Retina (tissue), 1 donor: ENCODE data around the gene VPS54.
"Not testable (repeated sequence)": the region's sequence is repeated elsewhere in the genome, so short reads cannot be mapped to it uniquely, and the experiment has no call there.

Experiments used
- DNase-seq: peaks from one replicate; pipeline ENCODE4 v3.0.0-alpha.2; 2016

The VPS54 gene

DNA sequence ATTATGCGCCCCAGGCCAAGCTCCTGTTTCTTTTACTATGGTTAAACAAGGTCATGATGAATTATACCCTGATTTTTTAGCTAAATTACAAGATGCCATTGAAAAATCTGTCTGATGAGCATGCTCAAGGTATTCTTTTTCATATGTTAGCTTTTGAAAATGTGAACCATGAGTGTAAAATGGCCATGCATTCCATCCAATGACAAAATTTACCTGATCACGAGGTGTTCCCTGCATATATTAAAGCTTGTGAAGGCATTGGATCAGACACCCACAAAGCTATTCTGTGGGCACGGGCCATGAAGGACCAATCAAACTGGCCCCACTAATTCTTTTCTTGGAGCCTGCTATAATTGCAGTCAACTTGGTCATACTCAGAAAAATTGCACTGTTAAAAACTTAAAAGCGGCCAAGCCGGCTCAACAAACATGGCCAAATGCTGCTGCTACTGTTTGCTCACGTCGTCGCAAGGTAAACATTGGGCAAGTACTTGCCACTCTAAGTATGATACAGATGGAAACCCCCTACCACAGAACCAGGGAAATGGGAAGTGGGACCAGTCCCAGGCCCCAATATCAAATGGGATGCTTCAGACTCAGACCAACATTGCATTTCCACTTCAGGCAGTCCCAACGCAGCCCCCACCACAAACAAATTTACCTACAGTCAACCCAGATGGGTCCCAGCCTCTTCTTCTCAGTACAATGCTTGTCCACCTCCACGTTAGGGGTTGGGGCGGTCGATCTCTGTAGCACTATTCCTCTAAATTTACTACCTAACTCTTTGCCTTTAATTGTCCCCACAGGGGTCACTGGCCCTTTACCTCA is 27.8 kb downstream of the VPS54 start:
- DNase-seq, result not testable (repeated sequence)

DNA sequence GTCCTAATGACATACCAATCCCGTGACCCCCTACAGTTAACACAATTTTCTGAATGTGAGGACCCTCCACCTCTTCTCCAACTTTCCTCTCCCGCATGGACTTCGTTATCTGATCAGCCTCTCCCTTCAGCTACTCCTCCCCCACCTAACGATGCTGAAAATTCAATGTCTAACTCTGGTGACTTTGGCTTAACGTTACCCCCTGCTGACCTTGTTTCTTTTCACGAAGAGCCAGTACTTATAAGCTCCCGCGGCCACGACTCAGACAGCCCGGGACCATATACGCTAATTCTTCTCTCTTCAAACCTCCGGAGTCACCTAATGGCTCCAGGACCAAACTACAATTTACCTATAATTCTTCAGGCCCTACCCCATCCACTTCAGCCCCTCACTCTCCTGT is 29.2 kb downstream of the VPS54 start:
- no peak for DNase-seq

DNA sequence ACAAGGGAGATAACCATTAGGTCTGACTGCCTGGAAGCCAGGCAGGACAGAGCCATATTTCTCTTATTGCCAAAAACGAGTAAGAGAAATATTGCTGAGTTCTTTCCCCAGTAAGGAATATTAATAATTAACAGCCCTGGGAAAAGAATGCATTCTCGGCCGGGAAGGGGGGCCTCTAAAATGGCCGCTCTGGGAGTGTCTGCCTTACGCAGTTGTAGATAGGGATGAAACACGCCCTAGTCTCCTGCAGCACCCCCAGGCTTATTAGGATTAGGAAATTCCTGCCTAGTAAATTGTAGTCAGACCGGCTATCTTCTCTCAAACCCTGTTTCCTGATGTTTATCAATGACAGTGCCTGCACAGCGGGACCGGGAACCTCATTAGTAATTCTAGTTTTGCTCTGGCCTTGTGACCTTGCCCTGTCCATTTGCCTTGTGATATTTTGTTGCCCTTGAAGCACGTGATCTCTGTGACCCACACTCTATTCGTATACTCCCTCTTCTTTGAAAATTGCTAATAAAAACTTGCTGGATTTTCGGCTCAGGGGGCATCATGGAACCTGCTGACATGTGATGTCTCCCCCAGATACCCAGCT is 30.3 kb downstream of the VPS54 start:
- not testable (repeated sequence) for DNase-seq

DNA sequence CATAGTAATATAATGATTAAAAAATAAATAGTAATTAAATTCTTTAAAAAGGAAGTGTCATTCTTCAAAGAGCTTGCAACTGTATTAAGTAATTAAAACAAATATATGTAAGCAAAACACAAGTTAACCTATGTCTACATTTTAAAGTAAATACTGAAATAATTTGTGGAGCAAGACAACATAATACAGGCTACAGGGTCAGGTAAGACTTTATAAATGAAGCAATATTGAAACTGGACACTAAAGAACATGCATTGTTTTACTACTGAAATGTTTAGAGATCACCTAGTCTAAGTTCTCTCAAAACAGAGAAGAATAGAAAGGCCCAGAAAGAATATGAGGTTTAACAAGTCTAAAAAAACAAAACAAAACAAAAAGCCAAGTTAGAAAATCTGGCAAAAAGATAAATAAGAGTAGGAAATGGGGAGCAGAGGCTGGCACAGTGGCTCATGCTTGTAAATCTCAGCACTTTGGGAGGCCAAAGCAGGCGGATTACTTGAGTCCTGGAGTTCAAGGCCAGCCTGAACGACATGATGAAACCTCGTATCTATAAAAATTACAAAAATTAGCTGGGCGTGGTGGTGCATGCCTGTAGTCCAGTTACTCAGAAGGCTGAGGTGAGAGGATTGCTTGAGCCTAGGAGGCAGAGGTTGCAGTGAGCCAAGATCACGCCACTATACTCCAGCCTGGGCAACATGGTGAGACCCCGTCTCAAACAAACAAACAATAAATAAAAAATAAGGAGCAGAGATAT is 34.4 kb downstream of the VPS54 start:
- no peak for DNase-seq

DNA sequence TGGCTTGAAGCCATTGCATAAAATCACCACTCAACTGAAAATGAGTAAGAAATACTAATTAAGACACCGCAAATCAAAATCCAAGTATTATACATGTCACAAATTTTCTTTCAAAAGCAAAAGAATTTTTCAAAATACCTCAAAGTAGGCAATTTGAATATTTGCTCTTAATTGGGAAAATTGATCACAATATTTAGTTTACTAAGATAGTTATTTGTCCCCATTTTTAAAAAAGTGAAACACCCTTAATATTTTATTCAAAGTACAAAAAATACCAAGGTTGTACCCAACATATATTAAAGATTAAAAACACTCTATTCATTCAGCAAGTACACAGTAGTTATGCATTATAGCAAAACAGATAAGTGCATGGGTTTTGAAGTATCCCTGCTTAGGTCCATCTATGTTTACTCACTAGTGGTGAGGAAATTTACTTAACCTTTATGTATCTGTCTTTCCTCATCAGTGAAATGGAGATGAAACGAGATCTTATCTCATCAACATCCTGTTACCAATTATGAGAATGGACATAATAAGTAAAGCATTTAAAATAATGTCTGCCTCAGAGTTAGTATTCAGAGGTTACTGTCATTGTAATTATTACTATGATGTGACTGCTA is 35.1 kb downstream of the VPS54 start:
- DNase-seq, result no peak

DNA sequence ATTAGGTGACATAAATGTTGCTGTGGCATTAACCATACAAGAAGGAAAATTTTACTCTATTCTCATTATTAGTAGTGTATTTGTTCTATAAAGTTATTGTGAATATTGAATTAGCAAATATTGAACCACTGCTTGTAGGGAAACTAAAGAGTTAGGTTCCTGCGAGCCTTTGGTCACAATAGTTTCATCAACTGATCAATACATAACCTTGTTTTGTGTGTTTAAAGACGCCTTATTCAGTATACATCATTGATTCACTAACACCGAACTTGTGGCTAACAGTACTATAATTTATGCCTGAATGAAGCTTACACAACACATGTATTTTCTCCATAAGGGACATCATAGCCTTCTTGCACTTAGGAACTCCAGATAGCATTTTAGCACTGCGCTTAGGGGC is 36.9 kb downstream of the VPS54 start:
- no peak for DNase-seq

DNA sequence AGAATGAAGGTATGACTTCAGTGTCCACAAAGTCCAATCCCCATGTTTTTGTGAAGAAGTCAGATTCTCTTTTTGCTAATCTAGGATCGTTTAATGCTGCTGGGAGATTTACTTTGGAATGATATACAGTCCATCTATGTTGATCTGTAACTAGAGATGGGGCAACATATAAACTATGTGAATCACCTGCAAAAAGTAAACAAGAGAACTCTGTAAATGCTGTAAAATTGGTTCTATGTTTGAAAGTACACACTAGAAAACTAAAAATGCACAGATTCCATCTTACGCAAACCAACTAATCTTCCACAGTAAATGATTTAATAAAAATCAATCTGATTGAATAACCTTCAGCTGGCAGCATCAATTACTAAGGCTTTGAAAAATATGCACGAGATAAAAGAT is 37.5 kb downstream of the VPS54 start:
- no peak for DNase-seq

DNA sequence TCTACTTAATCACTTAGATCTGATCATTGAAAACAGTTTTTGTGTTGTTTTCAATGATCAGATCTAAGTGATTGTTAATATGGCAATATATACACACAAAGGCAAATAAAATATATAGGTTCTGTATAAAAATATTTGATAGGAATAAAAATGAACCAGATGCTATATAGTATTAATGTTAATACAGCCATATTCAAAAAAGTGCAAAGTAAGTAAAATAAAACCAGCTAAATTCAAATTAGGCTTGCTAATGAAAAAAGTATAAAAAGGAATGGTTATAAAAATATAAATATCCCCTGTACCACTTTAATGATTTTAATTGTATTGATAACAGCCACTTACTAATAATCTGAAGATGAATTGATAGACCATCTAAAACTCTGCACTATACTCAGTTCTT is 38.4 kb downstream of the VPS54 start:
- DNase-seq, result no peak

DNA sequence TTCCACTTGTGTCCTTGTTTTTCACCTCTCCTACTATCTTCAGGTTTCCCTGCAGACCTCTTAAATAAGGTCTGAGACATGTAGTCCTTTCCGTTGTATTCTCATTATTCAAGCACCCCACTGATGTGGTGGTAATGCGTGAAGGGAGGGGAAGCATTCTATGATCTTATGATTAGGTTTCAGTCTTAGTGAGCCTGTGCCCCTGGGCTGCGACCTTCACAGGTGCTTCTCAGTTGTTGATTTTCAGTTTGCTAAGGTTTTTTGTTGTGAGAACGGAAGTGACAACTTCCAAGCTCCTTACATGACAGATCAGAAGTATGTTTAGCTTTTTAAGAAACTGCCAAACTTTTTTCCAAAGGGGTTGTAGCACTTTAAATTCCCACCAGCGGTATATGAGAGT is 41.3 kb downstream of the VPS54 start:
- DNase-seq, result no peak

DNA sequence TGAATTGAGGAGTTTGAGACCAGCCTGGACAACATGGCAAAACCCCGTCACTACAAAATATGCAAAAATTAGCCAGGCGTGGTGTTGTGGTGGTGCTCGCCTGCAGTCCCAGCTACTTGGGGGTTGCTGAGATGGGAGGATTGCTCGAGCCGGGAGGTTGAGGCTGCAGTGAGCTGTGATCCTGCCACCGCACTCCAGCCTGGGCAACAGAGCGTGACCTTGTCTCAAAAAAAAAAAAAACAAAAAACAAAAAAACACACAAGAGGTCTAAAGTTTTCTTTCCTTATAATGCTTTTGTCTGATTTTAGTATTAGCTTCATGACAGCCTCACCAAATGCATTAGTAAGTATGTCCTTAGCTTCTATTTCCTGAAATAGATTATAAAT is 43.1 kb downstream of the VPS54 start:
- no peak for DNase-seq

DNA sequence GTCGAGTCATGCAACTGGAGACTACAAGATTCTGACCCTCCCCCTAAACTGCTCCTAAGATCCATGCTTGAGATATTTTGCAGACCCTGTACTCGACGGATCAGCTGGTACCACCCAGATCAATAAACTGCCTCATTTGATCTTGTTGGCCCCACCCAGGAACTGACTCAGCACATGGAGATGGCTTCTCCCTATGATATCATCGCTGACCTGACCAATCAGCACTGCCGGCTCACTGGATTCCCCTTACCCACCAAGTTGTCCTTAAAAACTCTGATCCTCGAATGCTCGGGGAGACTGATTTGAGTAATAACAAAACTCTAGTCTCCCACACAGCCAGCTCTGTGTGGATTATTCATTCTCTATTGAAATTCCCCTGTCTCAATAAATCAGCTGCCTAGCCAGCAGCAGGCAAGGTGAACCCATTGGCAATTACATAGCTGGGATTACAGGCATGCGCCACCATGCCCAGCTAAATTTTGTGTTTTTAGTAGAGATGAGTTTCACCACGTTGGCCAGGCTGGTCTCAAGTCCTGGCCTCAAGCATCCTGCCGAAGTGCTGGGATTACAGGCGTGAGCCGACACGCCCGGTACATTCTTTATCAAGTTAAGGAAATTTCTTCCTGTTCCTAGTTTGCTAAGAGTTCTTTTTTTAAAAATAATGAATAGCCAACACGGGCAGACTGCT is 43.6 kb downstream of the VPS54 start:
- no peak for DNase-seq

DNA sequence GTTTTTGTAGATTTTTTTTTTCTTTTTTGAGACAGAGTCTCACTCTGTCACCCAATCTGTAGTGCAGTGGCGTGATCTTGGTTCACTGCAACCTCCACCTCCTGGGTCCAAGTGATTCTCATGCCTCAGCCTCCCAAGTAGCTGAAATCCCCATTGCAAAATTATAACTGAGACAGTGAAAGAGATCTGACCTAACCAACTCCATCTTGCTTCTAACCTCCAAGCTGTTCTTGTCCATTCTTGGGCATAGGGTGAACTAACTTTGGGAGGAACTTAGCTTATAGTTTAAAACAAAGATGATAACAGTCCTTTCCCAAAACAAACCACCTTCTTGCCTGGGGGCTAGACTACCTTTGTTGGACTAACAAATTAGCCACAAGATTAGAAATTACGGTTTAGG is 44.2 kb downstream of the VPS54 start:
- DNase-seq, result not testable (repeated sequence)

DNA sequence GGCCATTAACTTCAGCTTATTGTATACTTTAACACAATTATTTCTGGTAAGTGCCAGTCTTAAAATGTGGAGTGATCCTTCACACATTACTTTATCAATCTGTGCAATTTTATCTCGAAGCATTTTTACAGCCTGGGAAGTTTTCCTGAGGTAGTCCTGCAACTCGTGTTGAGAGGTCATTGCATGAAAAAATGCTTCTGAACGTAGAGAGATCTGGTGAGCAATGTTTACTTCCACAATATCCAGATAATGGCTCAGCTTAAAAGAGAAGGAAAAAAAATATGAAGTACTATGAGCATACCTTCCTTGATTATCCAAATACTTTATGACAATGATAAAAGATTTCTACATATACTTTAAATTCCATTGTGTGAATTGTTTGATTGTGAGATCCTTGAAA is 57.0 kb downstream of the VPS54 start:
- DNase-seq, result no peak

DNA sequence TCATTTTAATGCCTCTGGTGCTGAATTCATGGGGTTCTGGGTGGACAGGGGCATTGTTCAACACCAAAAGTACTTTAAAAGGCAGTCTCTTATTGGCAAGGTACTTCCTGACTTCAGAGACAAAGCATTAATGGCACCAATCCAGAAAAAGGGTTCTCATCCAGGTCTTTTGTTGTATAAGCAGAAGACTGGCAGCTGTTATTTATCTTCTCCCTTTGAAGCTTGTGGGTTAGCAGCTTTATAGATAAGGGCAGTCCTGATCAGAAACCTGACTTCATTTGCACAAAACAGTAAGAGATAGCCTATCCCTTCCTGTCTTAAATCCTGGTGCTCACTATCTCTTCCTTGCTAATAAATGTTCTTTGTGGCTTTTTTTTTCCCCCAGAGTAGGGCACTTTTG is 68.8 kb downstream of the VPS54 start:
- no peak for DNase-seq

DNA sequence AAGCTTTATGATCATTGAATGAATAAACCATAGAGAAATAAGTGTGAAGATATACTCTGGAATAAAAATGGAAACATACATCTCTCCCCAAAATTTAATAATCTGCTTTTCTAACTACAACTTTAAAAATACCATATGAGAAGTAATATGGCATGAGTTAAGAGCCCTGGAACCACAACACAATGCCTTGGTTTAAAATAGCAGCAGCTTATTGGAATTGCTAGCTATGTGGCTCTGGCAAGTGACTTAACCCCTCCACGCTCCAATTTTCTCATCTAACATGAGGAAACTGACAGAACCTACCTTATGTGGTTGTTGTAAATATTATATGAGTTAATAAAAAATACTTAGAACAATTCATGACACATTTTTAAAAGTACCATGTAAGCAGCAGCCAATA is 76.4 kb downstream of the VPS54 start:
- no peak for DNase-seq

DNA sequence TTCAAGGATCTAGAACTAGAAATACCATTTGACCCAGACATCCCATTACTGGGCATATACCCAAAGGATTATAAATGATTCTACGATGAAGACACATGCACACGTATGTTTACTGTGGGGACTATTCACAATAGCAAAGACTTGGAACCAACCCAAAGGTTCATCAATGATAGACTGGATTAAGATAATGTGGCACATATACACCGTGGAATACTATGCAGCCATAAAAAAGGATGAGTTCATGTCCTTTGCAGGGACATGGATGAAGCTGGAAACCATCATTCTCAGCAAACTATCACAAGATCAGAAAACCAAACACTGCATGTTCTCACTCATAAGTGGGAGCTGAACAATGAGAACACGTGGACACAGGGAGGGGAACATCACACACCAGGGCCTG is 87.1 kb downstream of the VPS54 start:
- not testable (repeated sequence) for DNase-seq

DNA sequence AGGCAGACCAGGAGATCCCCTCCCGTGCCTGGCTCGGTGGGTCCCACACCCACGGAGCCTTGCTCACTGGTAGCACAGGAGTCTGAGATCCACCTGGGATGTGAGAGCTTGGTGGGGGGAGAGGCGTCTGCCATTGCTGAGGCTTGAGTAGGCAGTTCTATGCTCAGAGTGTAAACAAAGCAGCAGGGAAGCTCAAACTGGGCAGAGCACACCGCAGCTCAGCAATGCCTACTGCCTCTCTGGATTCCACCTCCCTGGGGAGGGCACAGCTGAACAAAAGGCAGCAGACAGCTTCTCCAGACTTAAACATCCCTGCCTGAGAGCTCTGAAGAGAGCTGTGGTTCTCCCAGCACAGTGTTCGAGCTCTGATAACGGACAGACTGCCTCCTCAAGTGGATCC is 92.4 kb downstream of the VPS54 start:
- peak; percentile 3 for DNase-seq

DNA sequence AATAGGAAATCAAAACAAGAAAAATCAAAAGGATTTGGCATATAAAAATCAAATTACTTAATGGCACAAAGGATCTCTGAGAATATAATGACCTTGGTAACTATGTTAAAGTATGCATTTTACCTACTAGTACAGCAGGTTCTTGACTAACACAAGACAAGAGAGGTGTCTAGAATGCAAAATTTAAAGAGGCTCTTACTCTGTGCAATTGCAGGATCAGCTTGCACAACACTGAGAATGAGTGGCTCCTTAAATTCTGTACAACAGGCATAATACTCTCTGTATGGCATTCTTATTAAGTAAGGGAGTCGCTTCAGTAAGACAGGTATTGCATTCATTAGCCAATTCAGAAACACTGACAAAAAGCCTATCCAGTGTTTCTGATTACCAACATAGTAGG is 104.9 kb downstream of the VPS54 start:
- no peak for DNase-seq

DNA sequence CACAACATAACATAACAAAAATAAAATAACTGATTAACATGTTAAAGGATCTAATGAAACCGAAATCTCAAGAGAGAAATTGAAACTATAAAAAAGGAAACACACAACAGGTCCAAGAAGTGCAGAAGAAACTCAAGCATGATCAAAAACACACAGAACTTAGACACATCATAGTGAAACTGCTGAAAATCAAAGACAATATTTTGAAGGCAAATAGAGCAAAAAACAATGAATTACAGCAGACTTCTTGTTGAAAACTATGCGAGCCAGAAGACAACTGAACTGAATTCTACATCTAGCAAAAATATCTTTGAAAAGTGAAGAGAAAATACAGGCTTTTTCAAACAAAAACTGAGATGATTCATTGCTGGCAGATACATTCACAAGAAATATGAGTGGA is 116.2 kb downstream of the VPS54 start:
- no peak for DNase-seq

DNA sequence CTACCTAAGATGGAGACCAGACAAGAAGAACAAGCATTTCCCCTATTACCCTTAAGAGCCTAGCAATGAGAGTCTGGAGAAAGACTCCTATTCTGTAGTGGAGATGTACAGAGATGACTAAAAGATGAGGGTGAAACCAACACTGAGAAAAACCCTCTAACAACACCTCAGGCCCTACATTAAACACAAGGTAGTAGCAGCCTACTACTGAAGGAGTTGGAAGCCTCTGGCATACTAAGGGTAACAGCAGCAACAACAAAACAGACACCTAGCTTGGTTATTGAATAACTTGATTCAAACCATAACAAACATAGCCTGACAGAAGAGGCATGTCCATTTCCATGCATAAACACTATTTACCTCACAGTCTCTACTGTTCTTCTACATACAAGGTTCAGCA is 117.1 kb downstream of the VPS54 start:
- no peak for DNase-seq

DNA sequence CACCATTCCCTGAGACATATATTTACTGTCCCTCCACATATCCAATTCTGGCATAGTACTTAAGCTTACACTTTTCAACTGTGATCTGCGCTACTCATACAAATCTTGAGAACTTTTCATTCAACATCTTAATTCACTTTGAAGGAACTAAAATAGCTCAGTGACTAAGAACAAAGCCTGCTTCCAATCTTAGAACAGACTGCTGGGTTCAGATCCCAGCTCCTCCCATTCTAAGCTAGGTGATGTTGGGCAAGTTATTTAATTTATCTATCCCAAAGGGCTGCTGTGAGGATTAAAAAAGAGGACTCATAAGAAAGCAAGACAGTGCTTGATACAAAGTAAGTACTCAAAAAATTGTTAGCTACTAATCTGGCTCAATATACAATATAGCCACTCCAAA is 119.6 kb downstream of the VPS54 start:
- DNase-seq, result no peak

DNA sequence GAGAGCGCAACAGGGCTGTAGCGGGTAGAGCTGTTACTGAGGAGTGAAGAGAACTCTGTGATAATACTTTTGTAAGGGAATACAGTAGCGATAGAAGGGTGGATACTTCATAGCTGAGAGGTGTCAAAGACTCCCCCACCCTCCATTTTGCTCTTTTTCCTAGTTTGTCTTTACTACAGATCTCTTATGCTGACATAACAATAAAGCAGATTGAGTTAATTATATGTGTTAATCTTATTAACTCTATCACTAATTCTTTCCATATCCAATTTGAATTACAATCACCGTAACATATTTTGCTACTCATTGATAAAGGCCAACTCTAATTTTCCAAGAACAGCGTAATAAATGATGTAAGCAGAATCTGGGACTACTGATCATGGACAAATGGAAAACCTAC is 120.4 kb downstream of the VPS54 start:
- DNase-seq, result no peak

DNA sequence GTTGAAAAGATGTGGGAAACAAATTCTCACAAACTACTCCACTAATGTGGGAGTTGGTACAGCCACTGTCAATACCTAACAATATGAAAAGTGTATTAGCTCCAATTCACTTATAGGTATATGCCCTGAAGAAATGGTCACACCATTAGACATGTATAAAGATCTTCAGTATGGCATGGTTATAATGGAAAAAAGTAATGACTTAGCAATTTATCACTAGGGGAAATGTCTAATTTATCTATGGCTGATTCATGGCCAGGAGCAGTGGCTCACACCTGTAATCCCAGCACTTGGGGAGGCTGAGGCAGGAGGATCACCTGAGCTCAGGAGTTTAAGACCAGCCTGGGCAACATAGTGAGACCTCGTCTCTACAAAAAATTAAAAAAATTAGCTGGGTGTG is 125.1 kb downstream of the VPS54 start:
- no peak for DNase-seq
